Cardiac fibroblast (primary cell): ENCODE data around the gene ZC3H18.

Source experiments
- DNase-seq, 2 donors: peaks; one replicate each; pipeline versions ENCODE4 v3.0.0 to v3.0.0-alpha.2; 2010; ENCODE audit warnings: low read depth in 2 of 2
- H3K4me3 ChIP-seq, 2 donors: replicated peaks in 1 of 2; 1 replicate in 1 of 2; 2 replicates in 1 of 2; pipeline ENCODE4 v1.5.1; 2011; ENCODE audit warnings: low read depth in 2 of 2, low read length in 2 of 2, mild to moderate bottlenecking in 2 of 2, moderate library complexity in 1 of 2
- CTCF ChIP-seq: IDR thresholded peaks from one replicate; pipeline ENCODE4 v1.5.1; 2011; ENCODE audit warnings: low read depth, mild to moderate bottlenecking, low read length, inconsistent platforms

Gene ZC3H18

GRCh38 chr16:88533381-88533917 is 36.8 kb upstream of the ZC3H18 start:
- no peak for TF ChIP-seq CTCF
- DNase-seq: peak; percentile 30 to 43
- H3K4me3 ChIP-seq: peak overlapping the region in 1 of 2 donors; percentile 48

DNA sequence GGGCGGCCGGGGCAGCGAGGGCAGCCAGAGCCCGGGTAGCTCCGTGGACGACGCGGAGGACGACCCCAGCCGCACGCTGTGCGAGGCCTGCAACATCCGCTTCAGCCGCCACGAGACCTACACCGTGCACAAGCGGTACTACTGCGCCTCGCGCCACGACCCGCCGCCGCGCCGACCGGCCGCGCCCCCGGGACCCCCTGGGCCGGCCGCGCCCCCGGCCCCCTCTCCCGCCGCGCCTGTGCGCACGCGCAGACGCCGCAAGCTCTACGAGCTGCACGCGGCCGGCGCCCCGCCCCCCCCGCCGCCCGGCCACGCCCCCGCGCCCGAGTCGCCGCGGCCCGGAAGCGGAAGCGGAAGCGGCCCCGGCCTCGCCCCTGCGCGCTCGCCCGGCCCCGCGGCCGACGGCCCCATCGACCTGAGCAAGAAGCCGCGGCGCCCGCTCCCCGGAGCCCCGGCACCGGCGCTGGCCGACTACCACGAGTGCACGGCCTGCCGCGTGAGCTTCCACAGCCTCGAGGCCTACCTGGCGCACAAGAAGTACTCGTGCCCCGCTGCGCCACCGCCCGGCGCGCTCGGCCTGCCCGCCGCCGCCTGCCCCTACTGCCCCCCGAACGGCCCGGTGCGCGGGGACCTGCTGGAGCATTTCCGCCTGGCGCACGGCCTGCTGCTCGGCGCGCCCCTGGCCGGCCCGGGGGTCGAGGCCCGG is 36.1 kb upstream of the ZC3H18 start:
- H3K4me3 ChIP-seq: peak overlapping the region in 1 of 2 donors; percentile 59
- TF ChIP-seq CTCF: no peak
- peak; percentile 58 to 69 for DNase-seq

DNA sequence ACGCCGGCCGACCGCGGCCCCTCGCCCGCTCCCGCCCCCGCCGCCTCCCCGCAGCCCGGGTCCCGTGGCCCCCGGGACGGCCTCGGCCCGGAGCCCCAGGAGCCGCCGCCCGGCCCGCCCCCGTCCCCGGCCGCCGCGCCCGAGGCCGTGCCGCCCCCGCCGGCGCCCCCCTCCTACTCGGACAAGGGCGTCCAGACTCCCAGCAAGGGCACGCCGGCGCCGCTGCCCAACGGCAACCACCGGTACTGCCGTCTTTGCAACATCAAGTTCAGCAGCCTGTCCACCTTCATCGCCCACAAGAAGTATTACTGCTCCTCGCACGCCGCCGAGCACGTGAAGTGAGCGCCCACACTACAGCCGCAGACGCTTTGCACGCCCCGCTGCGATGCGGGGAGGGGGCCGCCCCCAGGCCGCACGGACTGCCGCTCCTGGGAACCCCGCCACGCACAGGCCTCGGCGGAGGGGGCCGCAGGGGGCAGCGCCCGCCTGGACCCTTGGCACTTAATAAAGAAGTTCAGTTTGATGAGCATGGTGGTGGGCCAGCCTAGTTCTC is 35.5 kb upstream of the ZC3H18 start:
- TF ChIP-seq CTCF: peak; percentile 13
- DNase-seq: peak; percentile 50
- peak overlapping the region; percentile 29 to 59 for H3K4me3 ChIP-seq

GRCh38 chr16:88535191-88535856 is 34.9 kb upstream of the ZC3H18 start:
- TF ChIP-seq CTCF: no peak
- H3K4me3 ChIP-seq: peak overlapping the region in 1 of 2 donors; percentile 59
- DNase-seq: no peak

DNA sequence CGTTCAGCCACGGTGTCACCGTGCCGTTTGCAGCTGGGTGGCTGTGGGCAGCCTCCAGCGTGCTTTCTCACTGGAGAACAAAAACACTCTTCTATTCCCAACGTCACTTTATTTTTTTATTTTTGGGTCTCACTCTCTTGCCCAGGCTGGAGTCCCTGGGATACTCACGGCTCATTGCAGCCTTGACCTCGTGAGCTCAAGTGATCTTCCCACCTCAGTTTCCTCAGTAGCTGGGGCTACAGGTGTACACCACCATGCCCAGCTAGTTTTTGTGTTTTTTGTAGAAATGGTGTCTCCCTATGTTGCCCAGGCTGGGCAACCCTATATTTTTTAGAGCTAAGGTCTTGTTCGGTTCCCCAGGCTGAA is 34.4 kb upstream of the ZC3H18 start:
- no peak overlapping the region for H3K4me3 ChIP-seq
- no peak for TF ChIP-seq CTCF
- DNase-seq: no peak

DNA sequence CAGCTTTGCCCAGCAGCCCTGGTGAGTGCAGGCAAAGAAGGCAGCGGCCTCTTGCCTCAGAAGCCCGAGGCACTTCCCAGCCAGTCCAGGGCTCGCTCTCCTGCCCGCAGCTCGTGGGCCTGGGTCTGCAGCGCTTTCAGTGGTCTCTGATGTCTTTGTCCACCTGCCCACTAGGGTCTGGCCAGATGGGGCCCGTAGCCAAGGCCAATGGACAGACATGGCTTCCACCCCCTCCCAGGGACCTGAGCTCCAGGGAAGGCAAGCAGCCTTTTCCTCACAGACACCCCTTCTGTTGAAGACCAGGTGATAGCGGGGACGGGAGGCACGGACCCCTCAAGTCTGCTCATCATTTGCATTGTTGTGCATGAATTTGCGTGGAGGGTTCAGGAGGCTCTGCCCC is 33.7 kb upstream of the ZC3H18 start:
- no peak for TF ChIP-seq CTCF
- no peak overlapping the region for H3K4me3 ChIP-seq
- DNase-seq: no peak
